ENCODE results near the gene VIP. TPM values are rescaled to one million over a fixed set of nuclear protein-coding genes. Genes with fewer than 3 reads are reported as not detected.

VIP gene
- not detected in 2 replicates for total RNA-seq

DNA sequence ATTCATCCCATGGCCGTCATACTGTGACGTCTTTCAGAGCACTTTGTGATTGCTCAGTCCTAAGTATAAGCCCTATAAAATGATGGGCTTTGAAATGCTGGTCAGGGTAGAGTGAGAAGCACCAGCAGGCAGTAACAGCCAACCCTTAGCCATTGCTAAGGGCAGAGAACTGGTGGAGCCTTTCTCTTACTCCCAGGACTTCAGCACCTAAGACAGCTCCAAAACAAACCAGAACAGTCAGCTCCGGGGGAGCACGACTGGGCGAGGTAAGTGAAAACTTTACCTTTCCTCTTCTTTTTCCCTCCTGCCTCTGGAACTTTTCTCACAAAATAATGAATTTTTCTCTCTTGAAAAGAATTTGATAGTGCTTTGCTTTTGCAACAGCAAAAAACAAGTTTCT, at the start of gene VIP:
Gene VIP, plus strand, starts transcription at position 104 of the 400 bp plus-strand sequence. CDS start 1,381 bp downstream, outside the sequence.

Other genes with a start within 250 kb of the VIP start
- 40.1 and 44.7 TPM in 2 replicates for gene SYNE1, start 113.4 kb upstream of the VIP start, total RNA-seq
- gene MYCT1, start 52.9 kb upstream of the VIP start, total RNA-seq: 0.75 and 0.93 TPM in 2 replicates
- 3.2 and 5.9 TPM in 2 replicates for gene FBXO5, start 232.2 kb downstream of the VIP start, total RNA-seq

All from cardiac ventricle fibroblast (primary cell).